Hypothalamus (tissue), 51 donors: ENCODE results near the gene FAR2.
A peak's percentile ranks its signal among the peaks of the same experiment; 100 is the strongest.
"Not testable (repeated sequence)": the region's sequence is repeated elsewhere in the genome, so short reads cannot be mapped to it uniquely, and the experiment has no call there.

ENCODE experiments used
- DNase-seq, 51 donors: peaks; one replicate each; lab custom pipeline; 2025; lab: John Stamatoyannopoulos, UW

The FAR2 gene

GRCh38 chr12:29148911-29149690, at the start of gene FAR2:
TSS of gene FAR2 (plus strand) at chr12:29149278. CDS start at chr12:29270450, 121,172 bp downstream.
- peak in 19 of 51 donors; percentile 14 to 66 (median 40) for DNase-seq

- DNase-seq: no peak
These were observed 46.3 kb upstream of the FAR2 start for GRCh38 chr12:29102741-29103140.

- no peak for DNase-seq
These were observed 45.5 kb upstream of the FAR2 start for GRCh38 chr12:29103539-29103974.

- no peak for DNase-seq
These were observed 44.6 kb upstream of the FAR2 start for GRCh38 chr12:29104516-29104915.

- DNase-seq: no peak
These were observed 38.3 kb upstream of the FAR2 start for GRCh38 chr12:29110506-29111442.

- DNase-seq: no peak
These were observed 36.0 kb upstream of the FAR2 start for GRCh38 chr12:29113101-29113500.

GRCh38 chr12:29116414-29116813, 32.7 kb upstream of the FAR2 start:
- no peak for DNase-seq

GRCh38 chr12:29131539-29131938, 17.5 kb upstream of the FAR2 start:
- no peak for DNase-seq

GRCh38 chr12:29132316-29132715, 16.8 kb upstream of the FAR2 start:
- no peak for DNase-seq

- no peak for DNase-seq
These were observed 15.9 kb upstream of the FAR2 start for GRCh38 chr12:29133181-29133580.

- no peak for DNase-seq
These were observed 15.4 kb upstream of the FAR2 start for GRCh38 chr12:29133680-29134079.

- not testable (repeated sequence) for DNase-seq
These were observed 10.8 kb upstream of the FAR2 start for GRCh38 chr12:29138256-29138655.

- not testable (repeated sequence) for DNase-seq
These were observed 10.2 kb upstream of the FAR2 start for GRCh38 chr12:29138855-29139254.

GRCh38 chr12:29145372-29146170, 3.5 kb upstream of the FAR2 start:
- DNase-seq: no peak

- DNase-seq: no peak
These were observed 2.9 kb upstream of the FAR2 start for GRCh38 chr12:29146196-29146595.

- peak in 1 of 51 donors; percentile 34 for DNase-seq
These were observed 1.1 kb upstream of the FAR2 start for GRCh38 chr12:29147731-29148595.

- peak in 5 of 51 donors; percentile 24 to 76 (median 40) for DNase-seq
These were observed 525 bp upstream of the FAR2 start for GRCh38 chr12:29148596-29148910.

GRCh38 chr12:29149691-29150281, 708 bp downstream of the FAR2 start:
- peak in 2 of 51 donors; percentile 22 to 34 for DNase-seq

- no peak for DNase-seq
These were observed 1.4 kb downstream of the FAR2 start for GRCh38 chr12:29150462-29150861.
